GM12872 (cell line): Measurements from ENCODE around the gene PRPF39.

ENCODE experiments used
- TF ChIP-seq, protein P1 (sequence below): IDR thresholded peaks from 3 replicates; pipeline ENCODE4 v1.5.1; 2011; ENCODE audit warnings: low read depth, mild to moderate bottlenecking, low read length, moderate library complexity; ENCODE audit not compliant: insufficient read depth

The PRPF39 gene

DNA sequence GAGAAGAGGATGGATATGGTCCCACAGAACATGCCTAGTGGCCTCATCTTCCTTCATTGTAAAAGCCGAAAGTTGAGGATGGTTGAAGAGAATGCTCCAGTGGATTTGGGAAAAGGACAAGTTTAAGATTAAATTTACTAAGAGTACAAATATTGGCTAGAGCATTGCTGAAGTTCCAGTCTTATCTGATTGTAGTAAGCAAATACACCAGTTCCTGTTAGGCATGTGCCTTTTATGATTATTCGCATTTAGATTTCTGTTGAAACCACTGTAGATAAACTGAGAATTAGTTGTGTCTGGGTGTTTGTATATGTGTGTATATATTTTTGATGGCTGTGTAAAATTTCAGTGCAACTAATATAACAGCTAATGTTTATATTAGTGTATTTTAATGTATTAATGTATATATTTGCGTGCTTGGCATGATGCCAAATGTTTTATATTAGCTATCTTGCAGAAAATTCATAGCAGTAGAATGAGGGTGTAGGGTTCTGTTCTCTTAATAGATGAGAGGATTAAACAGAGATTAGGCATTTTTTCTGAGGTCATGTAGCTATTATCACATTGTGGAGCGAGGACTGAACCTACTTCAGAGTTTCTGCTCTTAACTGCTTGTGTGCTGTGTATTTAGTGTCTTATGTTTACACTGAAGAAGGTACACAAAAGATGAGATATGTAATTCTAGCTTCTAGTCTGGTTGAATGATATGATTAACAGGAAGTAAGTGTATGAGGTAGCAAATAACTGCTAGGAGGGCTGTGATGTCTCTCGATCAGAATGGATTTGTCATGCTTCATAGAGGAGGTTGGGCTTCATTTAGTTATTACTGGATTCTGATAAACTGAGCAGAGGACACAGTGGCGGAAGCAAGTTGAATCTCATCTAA is 29.2 kb downstream of the PRPF39 start:
- TF ChIP-seq, protein P1, sequence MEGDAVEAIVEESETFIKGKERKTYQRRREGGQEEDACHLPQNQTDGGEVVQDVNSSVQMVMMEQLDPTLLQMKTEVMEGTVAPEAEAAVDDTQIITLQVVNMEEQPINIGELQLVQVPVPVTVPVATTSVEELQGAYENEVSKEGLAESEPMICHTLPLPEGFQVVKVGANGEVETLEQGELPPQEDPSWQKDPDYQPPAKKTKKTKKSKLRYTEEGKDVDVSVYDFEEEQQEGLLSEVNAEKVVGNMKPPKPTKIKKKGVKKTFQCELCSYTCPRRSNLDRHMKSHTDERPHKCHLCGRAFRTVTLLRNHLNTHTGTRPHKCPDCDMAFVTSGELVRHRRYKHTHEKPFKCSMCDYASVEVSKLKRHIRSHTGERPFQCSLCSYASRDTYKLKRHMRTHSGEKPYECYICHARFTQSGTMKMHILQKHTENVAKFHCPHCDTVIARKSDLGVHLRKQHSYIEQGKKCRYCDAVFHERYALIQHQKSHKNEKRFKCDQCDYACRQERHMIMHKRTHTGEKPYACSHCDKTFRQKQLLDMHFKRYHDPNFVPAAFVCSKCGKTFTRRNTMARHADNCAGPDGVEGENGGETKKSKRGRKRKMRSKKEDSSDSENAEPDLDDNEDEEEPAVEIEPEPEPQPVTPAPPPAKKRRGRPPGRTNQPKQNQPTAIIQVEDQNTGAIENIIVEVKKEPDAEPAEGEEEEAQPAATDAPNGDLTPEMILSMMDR: no peak

DNA sequence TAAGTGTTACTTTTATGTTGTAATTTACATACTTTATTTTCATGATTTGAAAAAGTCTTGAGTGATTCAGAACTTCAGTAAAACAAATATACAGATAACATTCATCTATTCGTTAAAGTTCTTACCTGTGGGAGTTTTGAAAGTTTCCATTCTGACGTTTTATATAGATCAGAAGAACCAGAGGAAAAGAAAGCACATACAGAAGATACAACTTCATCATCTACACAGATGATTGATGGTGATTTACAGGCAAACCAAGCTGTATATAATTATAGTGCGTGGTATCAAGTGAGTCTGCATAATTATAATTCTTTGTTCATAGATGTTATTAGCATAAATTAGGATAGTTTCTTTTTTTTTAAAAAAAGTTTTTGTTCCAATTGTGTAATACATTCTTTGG is 30.4 kb downstream of the PRPF39 start:
- TF ChIP-seq, protein P1: no peak

DNA sequence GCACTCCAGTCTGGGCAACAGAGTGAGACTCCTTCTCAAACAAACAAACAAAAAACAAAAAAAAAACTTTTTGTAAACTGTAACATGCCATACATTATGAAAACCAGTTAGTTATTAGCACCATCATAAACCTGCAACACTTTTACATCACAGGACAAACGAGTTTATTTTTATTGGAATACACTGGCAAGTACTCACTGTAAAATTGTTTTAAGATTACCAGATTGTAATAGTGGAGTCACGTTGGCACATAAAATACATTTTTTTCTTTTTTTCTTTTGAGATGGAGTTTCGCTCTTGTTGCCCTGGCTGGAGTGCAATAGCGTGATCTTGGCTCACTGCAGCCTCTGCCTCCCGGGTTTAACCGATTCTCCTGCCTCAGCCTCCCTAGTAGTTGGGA is 34.7 kb downstream of the PRPF39 start:
- TF ChIP-seq, protein P1: no peak

DNA sequence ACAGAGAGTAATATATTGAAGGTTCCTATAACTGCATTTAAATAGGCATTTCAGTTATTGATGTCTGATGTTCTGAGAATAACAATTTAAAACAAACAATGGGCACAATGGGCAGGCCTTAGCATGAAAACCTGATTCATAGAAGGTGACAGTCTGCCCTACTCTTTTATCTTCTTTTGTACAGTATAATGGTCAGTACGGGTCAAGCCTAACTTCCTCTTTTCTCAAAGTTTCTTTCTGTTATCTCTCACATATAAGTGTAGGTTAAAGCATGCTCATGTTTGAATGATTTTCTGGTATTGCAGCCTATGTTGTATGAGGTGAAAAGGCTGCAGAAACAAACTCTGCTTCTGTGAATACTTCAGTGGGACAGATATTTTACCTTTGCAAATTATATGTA is 36.2 kb downstream of the PRPF39 start:
- TF ChIP-seq, protein P1: no peak

DNA sequence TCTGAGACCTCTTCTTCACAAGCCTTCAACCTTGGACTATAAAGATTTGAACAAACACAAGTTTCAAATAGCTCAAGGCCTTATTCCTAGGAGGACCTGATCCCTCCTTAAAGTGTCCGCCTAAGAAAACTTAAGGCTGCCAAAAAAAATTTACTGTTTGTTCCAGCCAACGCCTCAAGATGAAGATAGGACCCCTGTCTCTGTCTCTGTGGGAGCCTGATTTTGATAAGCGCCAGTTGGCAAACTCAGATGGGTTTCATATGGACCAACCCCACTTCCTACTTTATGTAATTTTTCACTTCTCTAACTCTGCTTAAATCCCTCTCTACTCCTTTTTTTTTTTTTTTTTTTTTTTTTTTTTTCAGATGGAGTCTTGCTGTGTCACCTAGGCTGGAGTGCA is 39.4 kb downstream of the PRPF39 start:
- TF ChIP-seq, protein P1: no peak

DNA sequence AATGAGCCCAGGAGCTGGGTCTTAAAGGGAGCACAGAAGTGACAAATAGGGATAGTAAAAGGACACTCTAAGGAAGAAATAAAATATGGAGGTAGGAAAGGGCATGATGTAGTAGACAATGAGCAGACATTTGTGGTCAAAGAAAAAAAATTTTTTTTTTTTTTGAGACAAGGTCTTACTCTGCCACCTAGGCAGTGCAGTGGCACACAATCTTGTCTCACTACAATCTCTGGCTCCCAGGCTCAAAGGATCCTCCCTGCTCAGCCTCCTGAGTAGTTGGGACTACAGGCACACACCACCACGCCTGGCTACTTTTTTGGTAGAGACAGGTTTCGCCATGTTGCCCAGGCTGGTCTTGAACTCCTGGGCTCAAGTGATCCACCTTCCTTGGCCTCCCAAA is 41.8 kb downstream of the PRPF39 start:
- TF ChIP-seq, protein P1: no peak

DNA sequence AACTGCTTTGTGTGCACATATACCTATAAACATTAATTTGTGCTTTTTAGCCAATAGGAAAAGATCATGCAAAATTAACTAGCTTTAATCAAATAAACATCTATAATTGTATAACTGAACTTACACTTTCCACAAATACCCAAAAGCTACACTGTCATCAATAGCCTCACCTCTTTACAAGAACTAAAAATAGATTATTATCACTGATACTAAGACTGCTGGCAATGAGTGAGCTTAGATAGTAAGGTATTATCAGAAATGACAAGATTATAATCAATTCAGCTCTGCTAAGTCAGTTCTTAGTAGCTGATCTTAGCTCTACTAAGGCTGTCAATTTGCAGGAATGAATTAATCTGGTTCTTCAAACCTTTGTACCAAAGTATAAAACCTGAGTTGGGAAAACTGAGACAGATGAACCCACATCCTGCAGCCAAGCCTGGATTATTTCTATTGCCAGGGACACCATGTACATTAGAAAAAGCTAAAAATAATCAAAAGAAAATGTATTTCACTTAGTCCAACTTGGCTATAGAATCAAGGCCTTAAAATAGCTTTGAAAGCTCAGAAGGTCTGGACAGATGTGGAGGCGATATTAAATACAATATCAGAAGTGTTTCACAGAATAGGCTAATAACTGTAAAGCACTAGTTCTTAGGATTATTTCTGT is 45.2 kb downstream of the PRPF39 start:
- TF ChIP-seq, protein P1: no peak
